ENCODE results near the gene EFHD1. TPM values are rescaled to one million over a fixed set of nuclear protein-coding genes. Genes with fewer than 3 reads are reported as not detected.

Gene EFHD1
- total RNA-seq, 1 donor from 2014 or later: 175 TPM

DNA sequence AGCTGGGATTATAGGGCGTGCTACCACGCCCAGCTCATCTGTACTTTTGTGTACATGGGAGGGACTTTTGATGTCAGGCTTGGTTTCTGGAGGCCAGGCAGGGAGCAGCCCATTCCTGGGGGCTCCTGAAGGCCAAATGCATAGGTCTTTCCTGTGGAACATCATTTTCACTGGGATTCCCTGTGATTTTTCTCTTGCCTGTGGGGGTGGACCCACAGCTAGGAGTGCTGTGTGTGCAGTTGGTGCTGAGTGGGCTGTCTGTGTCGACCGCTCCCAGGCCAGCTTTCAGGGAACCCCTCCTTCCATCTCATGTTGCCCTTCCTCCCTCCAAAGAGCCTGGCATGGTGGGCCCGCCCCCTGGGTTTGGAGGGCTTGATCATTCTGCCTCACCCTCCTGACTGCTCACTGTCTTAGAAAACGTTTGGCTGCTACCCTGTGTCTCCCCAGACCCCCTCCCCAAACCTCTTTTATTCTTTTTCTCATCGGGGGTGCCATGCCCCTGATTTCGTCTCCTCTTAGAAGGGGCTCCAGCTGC lies 10.5 kb downstream of the EFHD1 start:
- TF ChIP-seq, protein P1, sequence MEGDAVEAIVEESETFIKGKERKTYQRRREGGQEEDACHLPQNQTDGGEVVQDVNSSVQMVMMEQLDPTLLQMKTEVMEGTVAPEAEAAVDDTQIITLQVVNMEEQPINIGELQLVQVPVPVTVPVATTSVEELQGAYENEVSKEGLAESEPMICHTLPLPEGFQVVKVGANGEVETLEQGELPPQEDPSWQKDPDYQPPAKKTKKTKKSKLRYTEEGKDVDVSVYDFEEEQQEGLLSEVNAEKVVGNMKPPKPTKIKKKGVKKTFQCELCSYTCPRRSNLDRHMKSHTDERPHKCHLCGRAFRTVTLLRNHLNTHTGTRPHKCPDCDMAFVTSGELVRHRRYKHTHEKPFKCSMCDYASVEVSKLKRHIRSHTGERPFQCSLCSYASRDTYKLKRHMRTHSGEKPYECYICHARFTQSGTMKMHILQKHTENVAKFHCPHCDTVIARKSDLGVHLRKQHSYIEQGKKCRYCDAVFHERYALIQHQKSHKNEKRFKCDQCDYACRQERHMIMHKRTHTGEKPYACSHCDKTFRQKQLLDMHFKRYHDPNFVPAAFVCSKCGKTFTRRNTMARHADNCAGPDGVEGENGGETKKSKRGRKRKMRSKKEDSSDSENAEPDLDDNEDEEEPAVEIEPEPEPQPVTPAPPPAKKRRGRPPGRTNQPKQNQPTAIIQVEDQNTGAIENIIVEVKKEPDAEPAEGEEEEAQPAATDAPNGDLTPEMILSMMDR (IDR thresholded peaks at IDR 0.05): no peak
- H3K4me3 Mint-ChIP-seq (ENCODE audit: unreplicated experiment): no peak overlapping the region
- DNase-seq (ENCODE audit: low spot score): no peak
- peaks cover 42% of the 10 kb centered on the region for H3K4me1 Mint-ChIP-seq (ENCODE audit: low read depth)
- no peaks in the 10 kb centered on the region for H3K36me3 Mint-ChIP-seq (ENCODE audit: low read depth)
- no peaks in the 10 kb centered on the region for H3K9me3 Mint-ChIP-seq (ENCODE audit: low read depth)
- no peaks in the 10 kb centered on the region for H3K27me3 Mint-ChIP-seq (ENCODE audit: low read depth)
- H3K27ac Mint-ChIP-seq (ENCODE audit: unreplicated experiment): no peak overlapping the region

DNA sequence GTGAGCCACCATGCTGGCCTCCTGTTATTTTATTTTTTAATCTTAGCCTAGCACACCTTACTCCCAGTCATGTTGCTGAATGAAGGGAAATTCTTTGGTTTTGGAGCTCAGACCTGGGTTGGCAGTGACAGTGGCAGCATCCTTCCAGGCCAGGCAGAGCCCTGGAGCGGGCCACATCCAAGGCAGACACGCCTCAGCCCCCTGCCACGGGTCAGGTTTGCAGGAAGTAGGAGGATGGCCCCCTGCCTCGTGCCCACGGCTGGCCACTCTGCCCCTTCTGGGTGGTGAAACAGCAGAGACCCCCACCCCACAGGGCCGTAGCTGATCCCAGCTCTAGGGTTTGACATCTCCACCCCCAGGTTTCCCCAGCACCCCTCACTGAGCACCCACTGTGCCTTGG lies 11.7 kb downstream of the EFHD1 start:
- H3K27ac Mint-ChIP-seq (ENCODE audit: unreplicated experiment): no peak overlapping the region
- no peak for DNase-seq (ENCODE audit: low spot score)
- no peaks in the 10 kb centered on the region for H3K9me3 Mint-ChIP-seq (ENCODE audit: low read depth)
- no peaks in the 10 kb centered on the region for H3K36me3 Mint-ChIP-seq (ENCODE audit: low read depth)
- no peak overlapping the region for H3K4me3 Mint-ChIP-seq (ENCODE audit: unreplicated experiment)
- no peaks in the 10 kb centered on the region for H3K27me3 Mint-ChIP-seq (ENCODE audit: low read depth)
- TF ChIP-seq, protein P1 (IDR thresholded peaks at IDR 0.05): no peak
- peaks cover 50% of the 10 kb centered on the region for H3K4me1 Mint-ChIP-seq (ENCODE audit: low read depth)

DNA sequence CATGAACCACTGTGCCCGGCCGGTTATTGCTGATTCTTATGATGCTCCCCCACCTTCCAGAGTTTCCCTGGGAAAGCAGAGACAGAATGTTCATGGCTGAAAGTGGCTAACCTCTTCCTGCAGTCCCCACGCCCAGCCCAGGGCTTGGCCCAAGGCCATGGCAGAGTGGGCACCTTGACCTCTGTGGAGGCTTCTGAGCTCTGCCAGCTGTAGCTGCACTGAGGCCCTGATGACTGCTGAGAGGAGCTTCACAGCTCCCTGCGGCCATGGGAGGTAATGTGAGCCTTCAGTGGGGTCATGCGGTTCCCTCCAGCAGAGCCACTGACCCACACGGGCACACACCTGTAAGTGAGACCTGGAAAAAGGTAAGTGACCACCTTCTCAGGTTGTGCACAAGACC lies 13.3 kb downstream of the EFHD1 start:
- Mint-ChIP-seq H3K36me3 (ENCODE audit: low read depth) (no peaks in the 10 kb centered on the region), H3K9me3 (ENCODE audit: low read depth) (no peaks in the 10 kb centered on the region)
- DNase-seq (ENCODE audit: low spot score): no peak

DNA sequence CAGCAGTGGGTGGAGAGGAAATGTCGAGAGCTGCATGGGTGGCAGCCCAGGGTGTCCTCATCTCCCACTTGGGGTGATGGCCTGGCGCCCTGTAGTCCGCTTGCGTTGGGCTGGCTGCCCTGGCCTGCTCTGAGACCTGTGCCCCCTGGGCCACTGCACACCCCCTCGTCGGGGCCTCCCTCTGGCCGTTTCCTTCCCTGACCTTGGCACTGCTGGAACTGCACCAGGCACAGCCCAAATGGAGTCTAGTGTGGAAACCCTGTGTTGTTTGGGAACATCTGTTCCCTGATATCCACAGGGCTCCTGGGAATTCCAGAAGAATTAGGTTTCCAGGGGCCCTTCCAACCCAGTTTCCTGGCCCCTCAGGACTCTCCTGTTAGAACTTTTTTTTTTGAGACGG lies 13.9 kb downstream of the EFHD1 start:
- H3K36me3 Mint-ChIP-seq (ENCODE audit: low read depth): no peaks in the 10 kb centered on the region
- H3K9me3 Mint-ChIP-seq (ENCODE audit: low read depth): no peaks in the 10 kb centered on the region
- TF ChIP-seq, protein P1 (IDR thresholded peaks at IDR 0.05): no peak
- peaks cover 56% of the 10 kb centered on the region for H3K4me1 Mint-ChIP-seq (ENCODE audit: low read depth)
- H3K27ac Mint-ChIP-seq (ENCODE audit: unreplicated experiment): no peak overlapping the region
- no peak overlapping the region for H3K4me3 Mint-ChIP-seq (ENCODE audit: unreplicated experiment)
- DNase-seq (ENCODE audit: low spot score): no peak
- H3K27me3 Mint-ChIP-seq (ENCODE audit: low read depth): no peaks in the 10 kb centered on the region

More for the DNA sequence above, 13.3 kb downstream of the EFHD1 start:
- H3K27ac Mint-ChIP-seq (ENCODE audit: unreplicated experiment): no peak overlapping the region
- peaks cover 51% of the 10 kb centered on the region for H3K4me1 Mint-ChIP-seq (ENCODE audit: low read depth)
- H3K4me3 Mint-ChIP-seq (ENCODE audit: unreplicated experiment): no peak overlapping the region
- H3K27me3 Mint-ChIP-seq (ENCODE audit: low read depth): no peaks in the 10 kb centered on the region
- TF ChIP-seq, protein P1 (IDR thresholded peaks at IDR 0.05): no peak

DNA sequence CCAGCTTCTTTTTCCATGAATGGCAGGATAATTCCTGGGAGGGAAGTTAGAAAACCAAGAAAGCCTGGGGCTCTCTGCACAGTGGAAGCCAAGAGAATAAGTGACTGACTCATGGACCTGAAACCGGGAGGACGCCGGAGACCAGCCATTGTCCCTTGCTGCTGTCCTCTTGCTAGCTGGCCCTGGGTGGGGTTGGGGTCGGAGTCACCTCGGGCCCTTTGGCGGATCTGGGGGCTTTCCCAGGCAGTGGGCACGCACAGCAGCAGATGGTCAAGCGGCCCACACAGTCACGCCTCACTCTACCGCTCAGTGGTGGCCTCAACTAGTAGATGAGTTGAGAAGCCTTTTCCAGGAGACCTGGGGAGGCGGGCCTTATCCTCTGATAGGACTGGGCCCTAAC lies 15.6 kb downstream of the EFHD1 start:
- Mint-ChIP-seq H3K4me1 (ENCODE audit: low read depth) (peaks cover 52% of the 10 kb centered on the region), H3K9me3 (ENCODE audit: low read depth) (no peaks in the 10 kb centered on the region), H3K27me3 (ENCODE audit: low read depth) (no peaks in the 10 kb centered on the region), H3K4me3 (ENCODE audit: unreplicated experiment) (no peak overlapping the region), H3K27ac (ENCODE audit: unreplicated experiment) (no peak overlapping the region), H3K36me3 (ENCODE audit: low read depth) (no peaks in the 10 kb centered on the region)
- DNase-seq (ENCODE audit: low spot score): no peak
- TF ChIP-seq, protein P1 (IDR thresholded peaks at IDR 0.05): no peak
